Inflammatory macrophage treated with lipopolysaccharide for 4 hours (primary cell): Measurements from ENCODE around the gene MTA2.

Experiments used
- DNase-seq: peaks from one replicate; pipeline ENCODE4 v3.0.0-alpha.2; 2020

Gene MTA2

GRCh38 chr11:62612366-62613290 lies 11.0 kb upstream of the MTA2 start, which contains the start of the genes EML3 and ROM1:
TSS of gene EML3 (minus strand) at chr11:62612775. CDS start at chr11:62612457, 318 bp downstream.
TSS of gene ROM1 (plus strand) at chr11:62613257. CDS start at chr11:62613282, 25 bp downstream.
- DNase-seq, result peak; percentile 72

- peak; percentile 44 for DNase-seq
These were observed 10.2 kb upstream of the MTA2 start for GRCh38 chr11:62611705-62612365.

- DNase-seq, result no peak
These were observed 9.4 kb upstream of the MTA2 start for GRCh38 chr11:62610814-62611704.

- DNase-seq, result no peak
These were observed 8.7 kb upstream of the MTA2 start for GRCh38 chr11:62610403-62610802.

- DNase-seq, result no peak
These were observed 7.1 kb upstream of the MTA2 start for GRCh38 chr11:62608776-62609175.

GRCh38 chr11:62607714-62608113 lies 6.0 kb upstream of the MTA2 start:
- peak; percentile 69 for DNase-seq

GRCh38 chr11:62605902-62606301 lies 4.2 kb upstream of the MTA2 start:
- no peak for DNase-seq

GRCh38 chr11:62605467-62605866 lies 3.8 kb upstream of the MTA2 start:
- DNase-seq, result no peak

- no peak for DNase-seq
These were observed 2.9 kb upstream of the MTA2 start for GRCh38 chr11:62604460-62605120.

- no peak for DNase-seq
These were observed 2.2 kb upstream of the MTA2 start for GRCh38 chr11:62603776-62604299.

GRCh38 chr11:62603072-62603408 lies 1.4 kb upstream of the MTA2 start:
- no peak for DNase-seq

GRCh38 chr11:62602141-62603071 lies 741 bp upstream of the MTA2 start:
- no peak for DNase-seq

- DNase-seq, result peak; percentile 35
These were observed 618 bp downstream of the MTA2 start for GRCh38 chr11:62601122-62601371.

- no peak for DNase-seq
These were observed 1.1 kb downstream of the MTA2 start for GRCh38 chr11:62600367-62601121.

GRCh38 chr11:62599901-62600300 lies 1.8 kb downstream of the MTA2 start:
- DNase-seq, result no peak

GRCh38 chr11:62599069-62599696 lies 2.5 kb downstream of the MTA2 start:
- DNase-seq, result peak; percentile 97

- no peak for DNase-seq
These were observed 6.5 kb downstream of the MTA2 start for GRCh38 chr11:62595124-62595523.

- peak; percentile 83 for DNase-seq
These were observed 8.1 kb downstream of the MTA2 start for GRCh38 chr11:62593434-62594044.

- DNase-seq, result no peak
These were observed 8.7 kb downstream of the MTA2 start for GRCh38 chr11:62592989-62593421.
